Measurements from ENCODE around the gene GRHPR.

DNA sequence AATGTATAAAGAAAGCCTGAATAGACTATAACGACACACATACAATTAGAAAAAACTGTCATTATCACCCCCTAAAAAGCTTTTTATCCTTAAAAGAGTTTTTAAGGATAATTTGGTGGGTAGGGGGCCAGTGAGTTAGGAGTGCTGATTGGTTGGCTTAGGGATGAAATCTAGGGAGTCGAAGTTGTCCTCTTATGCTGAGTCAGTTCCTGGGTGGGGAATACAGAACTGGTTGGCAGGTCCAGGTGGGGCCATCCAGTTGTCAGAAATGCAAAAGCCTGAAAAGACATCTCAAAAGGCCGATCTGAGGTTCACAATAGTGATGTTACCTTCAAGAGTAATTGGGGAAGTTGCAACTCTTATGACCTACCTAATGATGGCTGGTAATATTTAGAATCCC is 29.1 kb downstream of the GRHPR start:
- TF ChIP-seq, protein P1, sequence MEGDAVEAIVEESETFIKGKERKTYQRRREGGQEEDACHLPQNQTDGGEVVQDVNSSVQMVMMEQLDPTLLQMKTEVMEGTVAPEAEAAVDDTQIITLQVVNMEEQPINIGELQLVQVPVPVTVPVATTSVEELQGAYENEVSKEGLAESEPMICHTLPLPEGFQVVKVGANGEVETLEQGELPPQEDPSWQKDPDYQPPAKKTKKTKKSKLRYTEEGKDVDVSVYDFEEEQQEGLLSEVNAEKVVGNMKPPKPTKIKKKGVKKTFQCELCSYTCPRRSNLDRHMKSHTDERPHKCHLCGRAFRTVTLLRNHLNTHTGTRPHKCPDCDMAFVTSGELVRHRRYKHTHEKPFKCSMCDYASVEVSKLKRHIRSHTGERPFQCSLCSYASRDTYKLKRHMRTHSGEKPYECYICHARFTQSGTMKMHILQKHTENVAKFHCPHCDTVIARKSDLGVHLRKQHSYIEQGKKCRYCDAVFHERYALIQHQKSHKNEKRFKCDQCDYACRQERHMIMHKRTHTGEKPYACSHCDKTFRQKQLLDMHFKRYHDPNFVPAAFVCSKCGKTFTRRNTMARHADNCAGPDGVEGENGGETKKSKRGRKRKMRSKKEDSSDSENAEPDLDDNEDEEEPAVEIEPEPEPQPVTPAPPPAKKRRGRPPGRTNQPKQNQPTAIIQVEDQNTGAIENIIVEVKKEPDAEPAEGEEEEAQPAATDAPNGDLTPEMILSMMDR (IDR thresholded peaks at IDR 0.05; ENCODE audit: low read depth, low read length) = no peak
- no peak for TF ChIP-seq POLR2A (IDR thresholded peaks at IDR 0.05; ENCODE audit: extremely low read depth, insufficient read length)
- TF ChIP-seq, protein P2, sequence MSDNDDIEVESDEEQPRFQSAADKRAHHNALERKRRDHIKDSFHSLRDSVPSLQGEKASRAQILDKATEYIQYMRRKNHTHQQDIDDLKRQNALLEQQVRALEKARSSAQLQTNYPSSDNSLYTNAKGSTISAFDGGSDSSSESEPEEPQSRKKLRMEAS (IDR thresholded peaks at IDR 0.05; ENCODE audit: low read depth, low read length) = no peak
- no peak for TF ChIP-seq MYC (IDR thresholded peaks at IDR 0.05; ENCODE audit: low read depth, low read length)
